ENCODE data around the gene SGK2.

SGK2 gene

DNA sequence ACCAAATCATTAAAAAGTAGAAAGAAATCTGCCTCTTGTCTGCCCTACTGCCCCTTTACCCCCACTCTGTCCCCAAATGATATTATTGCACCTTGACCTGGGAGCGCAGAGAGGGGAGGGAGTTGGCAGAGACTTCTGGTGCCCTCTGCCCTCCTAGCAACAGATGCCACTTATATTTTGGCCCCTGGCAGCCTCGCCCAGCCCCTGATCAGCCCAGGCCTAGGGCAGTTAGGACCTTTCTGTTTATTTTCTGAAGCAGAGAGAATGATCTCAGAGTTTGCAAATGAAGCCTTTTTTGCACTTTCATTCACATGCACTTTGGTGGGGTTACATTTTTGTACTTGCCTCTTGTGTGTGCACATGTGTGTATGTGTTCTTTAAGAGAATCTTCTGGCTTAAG lies 8.4 kb upstream of the SGK2 start:
- DNase-seq (ENCODE audit: low spot score), result no peak
- TF ChIP-seq, protein P1, sequence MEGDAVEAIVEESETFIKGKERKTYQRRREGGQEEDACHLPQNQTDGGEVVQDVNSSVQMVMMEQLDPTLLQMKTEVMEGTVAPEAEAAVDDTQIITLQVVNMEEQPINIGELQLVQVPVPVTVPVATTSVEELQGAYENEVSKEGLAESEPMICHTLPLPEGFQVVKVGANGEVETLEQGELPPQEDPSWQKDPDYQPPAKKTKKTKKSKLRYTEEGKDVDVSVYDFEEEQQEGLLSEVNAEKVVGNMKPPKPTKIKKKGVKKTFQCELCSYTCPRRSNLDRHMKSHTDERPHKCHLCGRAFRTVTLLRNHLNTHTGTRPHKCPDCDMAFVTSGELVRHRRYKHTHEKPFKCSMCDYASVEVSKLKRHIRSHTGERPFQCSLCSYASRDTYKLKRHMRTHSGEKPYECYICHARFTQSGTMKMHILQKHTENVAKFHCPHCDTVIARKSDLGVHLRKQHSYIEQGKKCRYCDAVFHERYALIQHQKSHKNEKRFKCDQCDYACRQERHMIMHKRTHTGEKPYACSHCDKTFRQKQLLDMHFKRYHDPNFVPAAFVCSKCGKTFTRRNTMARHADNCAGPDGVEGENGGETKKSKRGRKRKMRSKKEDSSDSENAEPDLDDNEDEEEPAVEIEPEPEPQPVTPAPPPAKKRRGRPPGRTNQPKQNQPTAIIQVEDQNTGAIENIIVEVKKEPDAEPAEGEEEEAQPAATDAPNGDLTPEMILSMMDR (IDR thresholded peaks at IDR 0.05; ENCODE audit: extremely low read depth, missing control alignments), result no peak

DNA sequence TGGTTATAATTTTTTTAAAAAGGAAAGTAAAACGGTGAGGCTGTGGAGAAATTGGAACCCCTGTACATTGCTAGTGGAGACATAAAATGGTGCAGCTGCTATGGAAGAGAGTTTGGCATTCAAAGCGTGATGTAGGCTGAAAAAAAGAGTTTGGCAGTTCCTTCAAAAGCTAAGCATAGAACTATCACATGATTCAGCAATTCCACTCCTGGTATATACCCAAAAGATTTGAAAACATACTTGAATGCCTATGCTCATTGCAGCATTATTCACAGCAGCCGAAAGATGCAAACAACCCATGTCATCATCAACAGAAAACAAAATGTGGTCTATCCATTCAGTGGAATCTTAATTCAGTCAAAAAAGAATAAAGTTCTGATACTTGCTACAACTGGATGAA lies 4.5 kb upstream of the SGK2 start:
- no peak for DNase-seq (ENCODE audit: low spot score)
- TF ChIP-seq, protein P1 (IDR thresholded peaks at IDR 0.05; ENCODE audit: extremely low read depth, missing control alignments), result no peak

DNA sequence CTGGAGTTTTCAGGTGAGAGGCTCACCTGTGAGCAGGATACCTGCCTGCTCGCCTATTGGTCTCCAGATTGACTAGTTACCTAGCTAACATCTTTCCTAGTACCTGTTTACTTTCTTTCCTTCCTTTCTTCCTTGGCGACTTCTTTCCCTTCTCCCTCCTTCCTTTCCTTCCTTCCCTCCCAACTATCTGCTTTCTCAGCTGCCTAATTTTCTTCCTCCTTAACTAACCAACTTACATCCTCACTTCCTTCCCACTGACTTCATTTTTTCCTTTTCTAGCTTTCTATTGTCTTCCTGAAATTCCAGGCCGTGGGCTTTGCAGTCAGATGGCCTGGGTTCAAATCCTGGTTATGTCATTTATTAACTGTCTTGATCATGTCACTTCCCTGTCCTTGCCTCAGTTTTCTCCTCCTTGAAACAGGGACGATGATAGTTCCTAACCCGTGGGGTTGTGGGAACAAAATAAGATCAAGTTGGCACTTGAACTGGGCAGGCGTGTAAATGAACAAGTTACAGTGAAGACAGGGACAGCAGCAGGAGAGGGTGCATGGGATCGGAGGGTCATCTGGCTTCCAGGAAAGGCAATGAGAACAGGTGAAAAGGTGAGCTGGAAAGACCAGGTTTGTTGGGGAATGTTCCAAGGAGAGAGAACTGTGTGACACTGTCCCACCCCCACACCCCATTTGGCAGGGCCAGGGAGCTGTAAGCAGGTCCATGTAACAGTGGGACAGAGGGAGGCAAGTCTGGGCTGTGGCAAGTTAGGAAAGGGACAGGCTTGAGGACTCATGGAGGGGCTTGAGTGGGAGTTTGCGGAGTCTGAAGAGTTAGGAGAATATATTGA lies 540 bp downstream of the SGK2 start:
- no peak for DNase-seq (ENCODE audit: low spot score)
- TF ChIP-seq, protein P1 (IDR thresholded peaks at IDR 0.05; ENCODE audit: extremely low read depth, missing control alignments), result no peak

DNA sequence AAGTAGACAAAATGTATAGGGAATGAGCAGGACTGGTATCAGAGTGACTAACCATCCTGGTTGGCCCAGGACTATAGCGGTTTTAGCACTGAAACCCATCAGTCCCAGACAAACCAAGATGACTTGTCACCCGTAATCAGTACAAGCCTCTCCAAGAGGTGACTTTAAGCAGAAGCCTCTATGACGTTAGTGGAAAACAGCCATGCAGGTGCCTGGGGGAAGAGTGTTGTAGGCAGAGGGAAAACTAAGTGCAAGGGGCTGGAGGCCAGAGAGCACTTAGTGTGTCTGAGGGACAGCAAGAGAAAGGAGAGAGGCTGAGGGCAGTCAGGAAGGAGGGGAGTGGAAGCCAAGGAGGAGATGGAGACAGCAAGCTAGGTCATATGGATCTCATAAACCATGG lies 2.1 kb downstream of the SGK2 start:
- DNase-seq (ENCODE audit: low spot score), result no peak
- TF ChIP-seq, protein P1 (IDR thresholded peaks at IDR 0.05; ENCODE audit: extremely low read depth, missing control alignments), result no peak

DNA sequence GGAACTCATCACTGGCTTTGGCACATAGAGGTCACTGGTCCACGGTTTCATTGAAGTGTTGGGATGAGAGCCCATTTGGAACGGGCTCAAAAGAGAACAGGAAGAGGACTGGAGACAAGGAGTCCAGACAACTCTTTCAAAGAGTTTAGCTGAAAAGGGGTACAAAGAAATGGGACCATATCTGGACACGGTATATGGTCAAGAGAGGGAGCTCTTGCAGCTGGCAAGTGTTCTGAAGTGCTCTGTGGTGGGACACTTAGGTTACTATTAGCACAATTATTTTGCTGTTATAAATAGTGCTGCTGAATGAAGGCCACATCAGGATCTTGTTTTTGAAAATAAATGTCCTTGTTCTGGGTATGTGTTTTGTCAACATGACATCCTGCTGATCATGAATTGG lies 4.6 kb downstream of the SGK2 start:
- peak; percentile 31 for DNase-seq (ENCODE audit: low spot score)
- TF ChIP-seq, protein P1 (IDR thresholded peaks at IDR 0.05; ENCODE audit: extremely low read depth, missing control alignments), result peak; percentile 15

DNA sequence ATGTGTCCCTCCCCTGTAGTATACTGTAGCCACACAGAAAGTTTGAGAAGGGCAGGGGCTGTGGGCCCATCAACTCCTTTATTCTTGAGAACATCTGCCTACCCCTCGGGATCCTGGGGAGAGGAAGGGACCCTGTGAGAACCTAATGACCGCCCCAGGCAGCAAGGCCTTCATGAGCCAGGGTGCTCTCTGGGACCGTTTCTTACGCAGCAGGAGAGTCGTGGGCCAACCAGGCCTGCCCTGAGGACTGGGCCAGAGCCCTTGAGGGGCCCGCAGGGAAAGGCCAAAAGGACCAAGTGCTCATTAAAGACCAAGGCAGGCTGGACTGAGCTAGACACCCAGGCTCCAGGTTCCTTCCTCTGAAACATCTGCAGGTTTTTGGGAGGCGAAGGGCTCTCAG lies 5.2 kb downstream of the SGK2 start:
- TF ChIP-seq, protein P1 (IDR thresholded peaks at IDR 0.05; ENCODE audit: extremely low read depth, missing control alignments), result no peak
- no peak for DNase-seq (ENCODE audit: low spot score)

DNA sequence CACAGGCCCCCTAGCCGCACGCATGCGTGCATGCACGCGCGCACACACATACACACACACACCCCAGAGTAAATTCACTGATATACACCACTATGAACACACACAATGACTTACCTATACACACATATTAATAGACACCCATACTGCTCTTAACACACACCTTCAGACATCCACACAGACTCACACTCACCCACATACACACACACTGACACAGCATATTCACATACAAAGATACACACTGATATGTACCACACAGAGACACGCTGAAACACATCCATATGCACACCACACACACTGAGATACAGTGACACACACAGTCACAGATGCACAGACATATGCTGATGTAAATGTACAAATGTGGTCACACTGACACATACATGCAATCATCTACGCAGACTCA lies 5.6 kb downstream of the SGK2 start:
- TF ChIP-seq, protein P1 (IDR thresholded peaks at IDR 0.05; ENCODE audit: extremely low read depth, missing control alignments), result no peak
- no peak for DNase-seq (ENCODE audit: low spot score)

Measured in GM20000 (cell line).